Keratinocyte (primary cell): ENCODE data around the gene ZCCHC13.

Experiments used
- EZH2 ChIP-seq: IDR thresholded peaks from one replicate; pipeline ENCODE4 v1.6.1; 2012; ENCODE audit warnings: inconsistent platforms, mild to moderate bottlenecking, low read length, moderate library complexity
- TF ChIP-seq, protein P1 (sequence below), 3 experiments: IDR thresholded peaks in 1 of 3; conservative IDR thresholded peaks in 1 of 3; optimal IDR thresholded peaks in 1 of 3; 2 replicates in 2 of 3; 3 replicates in 1 of 3; pipeline versions ENCODE3 to v1.5.1; 2011; ENCODE audit warnings: low read length in 3 of 3, mild to moderate bottlenecking in 3 of 3, moderate library complexity in 2 of 3, control low read depth in 1 of 3, inconsistent platforms in 1 of 3; ENCODE audit not compliant: insufficient read depth in 2 of 3; ENCODE audit errors: extremely low read depth in 1 of 3

DNA sequence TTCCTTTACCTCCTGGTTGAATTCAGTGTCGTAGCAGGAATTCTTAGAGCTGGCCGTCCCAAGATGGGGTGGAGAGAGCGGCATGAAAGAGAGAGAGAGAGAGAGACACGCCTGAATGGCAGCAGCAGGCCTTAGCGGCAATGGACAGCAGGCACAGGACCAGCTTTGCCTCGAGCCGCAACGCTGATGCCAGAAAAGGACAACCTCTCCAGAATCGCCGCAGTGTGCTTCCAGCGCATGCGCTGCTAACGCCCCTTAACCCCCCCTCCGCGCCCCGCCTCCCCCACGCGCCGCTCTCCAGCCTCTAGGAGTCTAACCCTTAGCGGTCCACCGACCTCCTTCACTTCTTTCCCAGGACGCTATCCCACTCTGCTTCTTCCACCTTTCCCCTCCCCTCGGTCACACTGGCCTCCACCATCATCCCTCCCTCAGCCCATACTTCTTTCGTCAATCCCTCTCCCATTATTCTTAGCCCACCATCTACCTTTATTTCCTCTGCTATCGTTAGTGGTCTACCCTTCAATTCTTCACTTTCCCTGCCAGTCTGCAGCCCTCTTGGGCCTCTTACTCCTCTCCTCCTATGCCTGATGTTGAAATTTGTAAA lies 10.5 kb upstream of the ZCCHC13 start:
- TF ChIP-seq, protein P1, sequence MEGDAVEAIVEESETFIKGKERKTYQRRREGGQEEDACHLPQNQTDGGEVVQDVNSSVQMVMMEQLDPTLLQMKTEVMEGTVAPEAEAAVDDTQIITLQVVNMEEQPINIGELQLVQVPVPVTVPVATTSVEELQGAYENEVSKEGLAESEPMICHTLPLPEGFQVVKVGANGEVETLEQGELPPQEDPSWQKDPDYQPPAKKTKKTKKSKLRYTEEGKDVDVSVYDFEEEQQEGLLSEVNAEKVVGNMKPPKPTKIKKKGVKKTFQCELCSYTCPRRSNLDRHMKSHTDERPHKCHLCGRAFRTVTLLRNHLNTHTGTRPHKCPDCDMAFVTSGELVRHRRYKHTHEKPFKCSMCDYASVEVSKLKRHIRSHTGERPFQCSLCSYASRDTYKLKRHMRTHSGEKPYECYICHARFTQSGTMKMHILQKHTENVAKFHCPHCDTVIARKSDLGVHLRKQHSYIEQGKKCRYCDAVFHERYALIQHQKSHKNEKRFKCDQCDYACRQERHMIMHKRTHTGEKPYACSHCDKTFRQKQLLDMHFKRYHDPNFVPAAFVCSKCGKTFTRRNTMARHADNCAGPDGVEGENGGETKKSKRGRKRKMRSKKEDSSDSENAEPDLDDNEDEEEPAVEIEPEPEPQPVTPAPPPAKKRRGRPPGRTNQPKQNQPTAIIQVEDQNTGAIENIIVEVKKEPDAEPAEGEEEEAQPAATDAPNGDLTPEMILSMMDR (optimal IDR thresholded peaks at IDR 0.05 in 1 of 3, IDR thresholded peaks at IDR 0.05 in 1 of 3, conservative IDR thresholded peaks at IDR 0.05 in 1 of 3; ENCODE audit: extremely low read depth in 1 of 3, insufficient read depth in 2 of 3, low read length in 3 of 3): no peak
- TF ChIP-seq EZH2: no peak
